CD4-positive, alpha-beta T cell treated with Interferon gamma for 1 hour (primary cell): ENCODE measurements around the gene TRAF7.

Source experiments
- DNase-seq: peaks from one replicate; pipeline ENCODE4 v3.0.0-alpha.2; 2020

The TRAF7 gene

DNA sequence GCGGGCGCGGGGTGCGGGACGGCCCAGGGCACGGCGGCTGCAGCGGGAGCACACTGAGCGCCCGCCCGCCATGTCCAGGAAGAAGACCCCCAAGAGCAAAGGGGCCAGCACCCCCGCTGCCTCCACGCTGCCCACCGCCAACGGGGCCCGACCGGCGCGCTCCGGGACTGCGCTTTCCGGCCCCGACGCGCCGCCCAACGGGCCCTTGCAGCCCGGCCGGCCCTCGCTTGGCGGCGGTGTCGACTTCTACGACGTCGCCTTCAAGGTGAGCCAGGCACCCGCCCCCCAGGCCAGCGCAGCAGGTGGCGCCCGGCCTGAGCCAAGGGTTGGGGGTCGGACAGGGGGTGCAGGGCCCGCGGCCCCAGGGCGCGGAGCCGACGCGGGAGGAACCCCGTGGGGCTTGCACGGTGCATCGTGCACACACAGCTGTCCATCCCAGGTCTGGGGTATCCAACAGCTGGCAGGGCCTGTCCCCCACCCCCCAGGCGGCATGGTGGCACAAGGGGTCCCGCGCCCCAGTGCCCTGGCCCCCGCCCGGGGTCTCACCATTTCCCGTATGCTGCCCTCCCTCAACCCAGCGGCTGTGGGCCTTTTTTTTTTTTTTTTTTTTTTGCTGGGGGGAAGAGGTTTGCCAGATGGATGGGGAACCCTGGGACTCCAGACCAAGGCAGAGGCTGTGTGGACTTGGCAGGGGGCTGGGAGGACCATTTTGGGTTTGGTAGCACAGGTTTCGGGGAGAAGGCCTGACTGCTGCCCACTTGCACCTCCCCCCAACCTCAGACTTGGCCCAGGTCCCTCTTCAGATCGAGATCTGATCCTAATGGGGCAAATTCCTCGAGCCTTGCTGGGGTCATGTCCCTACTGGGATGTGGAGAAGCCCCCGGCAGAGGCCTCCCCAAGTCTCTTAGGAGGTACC, 6.6 kb upstream of the TRAF7 start:
- no peak for DNase-seq

DNA sequence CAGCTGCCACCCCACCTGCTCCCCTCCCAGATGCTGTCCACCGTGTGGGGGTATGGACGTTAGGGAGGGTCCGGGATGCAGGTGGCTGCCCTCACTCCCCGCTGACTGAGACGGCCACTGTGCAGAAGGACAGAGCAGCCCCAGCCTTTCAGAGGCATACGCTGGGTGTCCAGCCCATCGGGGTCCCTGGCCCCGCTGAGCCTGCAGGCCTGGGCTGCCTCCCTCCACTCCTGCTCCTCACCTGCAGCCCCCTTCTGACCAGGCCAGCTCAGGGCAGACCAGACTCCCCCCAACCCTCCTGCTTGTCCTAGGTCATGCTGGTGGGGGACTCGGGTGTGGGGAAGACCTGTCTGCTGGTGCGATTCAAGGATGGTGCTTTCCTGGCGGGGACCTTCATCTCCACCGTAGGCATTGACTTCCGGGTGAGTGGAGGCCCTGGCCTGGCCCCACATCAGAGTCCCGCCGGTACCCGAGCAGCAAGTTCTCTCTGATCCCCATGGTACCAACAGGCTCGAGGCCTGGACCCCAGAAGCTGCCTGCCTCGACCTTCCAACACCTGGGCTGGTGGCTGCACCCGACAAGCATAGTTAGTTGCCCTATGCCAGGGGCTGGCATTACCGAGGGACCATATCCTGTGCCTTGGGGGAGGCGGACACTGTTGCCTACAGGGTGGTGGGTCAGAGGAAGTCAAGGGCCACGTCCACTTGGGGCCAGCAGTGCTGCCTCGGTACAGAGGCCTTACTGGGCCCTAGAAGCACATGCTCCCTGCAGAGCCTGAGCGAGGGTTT, 5.8 kb upstream of the TRAF7 start:
- DNase-seq = no peak

DNA sequence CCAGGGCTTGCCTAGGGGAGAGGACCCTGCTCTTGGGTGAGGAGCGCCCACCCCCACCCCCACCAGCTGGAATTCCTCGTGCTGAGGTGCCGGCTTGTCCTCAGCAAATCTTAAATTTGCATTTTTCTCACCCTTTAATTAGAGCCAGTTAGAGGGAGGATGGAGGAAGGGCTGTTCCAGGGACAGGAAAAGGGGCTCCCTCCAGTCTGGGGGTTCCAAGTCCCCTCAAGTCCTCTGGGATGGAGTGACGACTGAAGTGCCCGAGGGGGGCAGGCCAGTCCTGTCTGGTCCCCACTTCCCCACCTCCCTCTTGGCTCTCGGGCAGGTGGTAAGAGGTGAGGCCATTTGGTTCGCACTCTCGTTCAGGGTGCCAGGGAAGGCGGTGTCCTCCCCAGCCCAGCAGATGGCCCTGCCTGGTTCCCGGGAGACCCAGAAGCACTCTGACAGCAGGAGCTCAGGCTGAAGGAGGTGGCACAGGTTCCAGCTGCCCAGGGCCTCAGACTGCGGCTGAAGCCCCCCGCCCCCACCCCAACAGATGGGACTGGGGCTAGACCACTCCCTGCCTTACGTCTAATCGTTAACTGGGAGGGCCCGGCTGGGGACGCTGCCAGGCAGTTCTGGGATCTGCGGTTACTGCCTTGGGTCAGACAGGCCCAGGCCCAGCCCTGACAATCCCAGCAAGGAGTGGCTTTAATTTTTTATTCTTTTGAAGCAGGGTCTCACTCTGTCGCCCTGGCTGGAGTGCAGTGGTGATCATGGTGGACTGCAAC, 5.0 kb upstream of the TRAF7 start:
- DNase-seq = no peak

DNA sequence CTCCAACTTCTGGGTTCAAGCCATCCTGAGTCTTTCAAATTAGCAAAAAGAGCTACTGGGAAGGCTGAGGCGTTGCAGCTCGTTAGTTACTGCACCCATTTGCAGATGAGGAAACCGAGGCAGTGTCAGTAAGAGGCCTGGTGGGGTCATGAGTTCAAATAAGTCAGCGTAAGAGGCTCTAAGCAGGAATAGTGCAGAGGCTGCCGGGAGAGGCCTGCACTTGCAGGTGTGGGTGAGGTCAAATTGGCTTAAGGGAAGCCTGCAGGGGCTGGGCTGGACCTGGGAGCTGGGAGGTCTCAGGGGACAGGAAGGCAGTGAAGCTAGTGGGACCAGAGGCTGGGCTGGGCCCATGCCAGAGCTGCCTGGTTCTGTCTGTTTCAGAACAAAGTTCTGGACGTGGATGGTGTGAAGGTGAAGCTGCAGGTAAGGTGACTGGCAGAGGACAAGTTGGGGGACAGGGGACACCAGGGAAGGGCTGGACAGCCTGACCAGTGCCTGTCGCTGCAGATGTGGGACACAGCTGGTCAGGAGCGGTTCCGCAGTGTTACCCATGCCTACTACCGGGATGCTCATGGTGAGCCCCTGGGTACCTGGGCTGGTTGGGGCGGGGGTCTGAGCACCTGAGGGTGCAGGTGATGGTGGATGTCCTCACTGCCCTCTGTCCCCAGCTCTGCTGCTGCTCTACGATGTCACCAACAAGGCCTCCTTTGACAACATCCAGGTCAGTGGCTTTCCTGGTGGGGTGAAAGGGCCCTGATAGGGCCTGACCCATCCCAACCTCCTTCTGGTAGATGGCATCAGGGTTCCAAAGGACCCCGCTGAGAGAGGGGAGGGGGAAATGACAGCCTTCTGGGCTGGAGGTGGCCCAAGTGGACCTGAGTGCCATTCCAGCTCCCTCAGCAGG, 4.1 kb upstream of the TRAF7 start:
- no peak for DNase-seq

DNA sequence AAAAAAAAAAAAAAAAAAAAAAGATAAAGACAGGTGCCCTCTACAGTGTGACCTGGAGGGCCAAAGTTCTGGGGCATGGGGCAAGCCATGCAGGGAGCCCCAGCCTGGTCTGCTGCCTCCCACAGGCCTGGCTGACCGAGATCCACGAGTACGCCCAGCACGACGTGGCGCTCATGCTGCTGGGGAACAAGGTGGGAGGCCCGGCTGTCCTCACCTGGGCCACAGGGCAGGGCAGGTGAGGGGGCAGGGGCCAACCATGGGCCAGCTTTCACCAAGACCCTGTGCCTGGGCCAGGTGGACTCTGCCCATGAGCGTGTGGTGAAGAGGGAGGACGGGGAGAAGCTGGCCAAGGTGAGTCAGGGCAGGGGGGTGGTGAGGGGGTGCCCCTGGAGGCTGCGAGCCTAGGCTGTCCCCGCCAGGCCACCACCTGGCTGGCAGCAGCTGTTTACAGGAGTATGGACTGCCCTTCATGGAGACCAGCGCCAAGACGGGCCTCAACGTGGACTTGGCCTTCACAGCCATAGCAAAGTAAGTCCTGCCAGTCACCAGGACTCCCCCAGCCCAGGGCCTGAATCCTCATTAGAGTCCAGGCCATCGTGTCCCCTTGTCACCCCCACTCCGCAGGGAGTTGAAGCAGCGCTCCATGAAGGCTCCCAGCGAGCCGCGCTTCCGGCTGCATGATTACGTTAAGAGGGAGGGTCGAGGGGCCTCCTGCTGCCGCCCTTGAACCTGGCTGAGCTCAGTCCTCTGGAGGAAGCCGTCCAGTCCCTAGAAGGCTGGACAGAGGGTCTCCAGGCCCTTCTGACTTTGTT, 2.7 kb upstream of the TRAF7 start:
- no peak for DNase-seq

DNA sequence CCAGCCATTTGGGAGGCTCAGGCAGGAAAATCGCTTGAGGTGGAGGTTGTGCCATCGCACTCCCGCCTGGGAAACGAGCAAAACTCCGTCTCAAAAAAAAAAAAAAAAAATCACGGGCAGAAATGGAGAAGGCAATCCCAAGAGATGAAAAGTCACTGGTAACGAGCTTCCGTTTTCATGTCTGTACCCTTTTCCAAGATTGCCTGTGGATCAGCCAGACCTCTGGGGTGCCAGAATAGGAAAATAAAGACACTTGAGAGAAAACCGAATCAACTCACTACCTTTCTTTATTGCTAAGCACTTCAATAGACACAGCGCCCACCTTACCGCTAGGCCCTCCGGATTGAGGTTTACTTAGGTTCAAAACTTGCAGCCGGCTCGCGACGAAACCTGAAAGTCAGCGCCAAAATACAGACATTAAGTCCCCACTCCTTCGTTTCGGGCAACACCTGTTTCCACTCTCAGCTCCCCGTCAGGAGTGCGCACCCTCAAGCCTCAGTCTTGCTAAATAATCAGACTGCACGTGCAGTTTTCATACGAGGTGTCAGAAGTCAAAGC, 970 bp upstream of the TRAF7 start:
- no peak for DNase-seq

DNA sequence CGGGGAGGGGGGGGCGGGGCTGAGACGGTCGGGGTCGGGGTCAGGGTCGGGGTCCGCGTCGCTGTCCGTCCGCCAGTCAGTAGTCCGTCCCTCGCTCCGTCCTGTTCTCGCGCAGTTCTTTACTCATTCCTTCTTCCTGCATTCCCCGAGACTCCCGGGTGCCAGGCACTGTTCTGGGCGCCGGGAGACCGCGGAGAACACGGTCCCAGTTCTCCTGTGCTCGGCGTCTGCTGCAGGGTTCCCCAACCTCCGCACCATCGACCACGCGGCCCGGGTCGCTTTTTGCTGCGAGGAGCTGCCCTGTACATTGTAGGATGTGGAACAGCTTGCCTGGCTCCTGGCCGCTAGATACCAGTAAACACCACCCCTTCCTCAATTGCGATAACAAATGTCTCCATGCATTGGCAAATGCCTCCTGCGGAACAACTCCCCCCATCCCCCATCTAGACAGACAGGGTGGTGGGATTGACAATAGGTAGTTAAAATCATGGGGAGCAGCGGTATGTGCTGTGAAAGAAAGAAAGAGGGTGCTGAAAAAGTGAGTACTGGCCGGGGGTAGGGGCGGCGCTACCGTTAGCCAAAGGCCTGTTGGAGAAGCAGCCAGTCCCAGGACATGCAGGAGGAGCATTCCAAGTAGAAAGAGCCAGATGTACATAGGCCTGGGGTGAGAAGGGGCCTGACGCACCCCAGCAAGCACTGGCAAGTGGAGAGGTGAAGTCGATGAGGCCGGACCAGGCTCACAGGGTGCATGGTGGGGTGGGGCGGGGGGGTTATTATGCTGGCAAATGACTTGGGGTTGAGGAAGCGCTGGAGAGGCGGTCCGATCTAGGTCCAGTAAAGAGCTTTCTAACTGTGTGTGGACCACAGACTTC, 631 bp downstream of the TRAF7 start:
- DNase-seq = no peak

DNA sequence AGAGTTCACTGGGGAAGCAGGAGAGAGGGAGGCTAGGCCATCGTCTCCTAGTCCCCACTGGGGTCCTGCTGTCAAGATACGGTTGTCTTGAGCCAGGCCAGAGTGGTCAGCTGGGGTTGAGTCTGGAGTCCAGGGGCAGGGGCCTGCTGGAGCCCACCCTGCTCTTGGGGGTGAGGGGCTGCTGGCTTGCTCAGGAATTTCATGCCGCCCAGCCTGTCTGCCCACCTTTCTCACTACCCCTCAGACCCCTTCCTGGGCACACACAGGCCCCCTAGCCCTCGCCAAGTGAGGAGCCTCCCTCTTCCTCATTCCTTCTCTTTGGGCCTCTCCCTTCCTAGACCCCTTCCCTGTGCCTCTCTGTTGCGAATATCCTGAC, 1.3 kb downstream of the TRAF7 start:
- no peak for DNase-seq

DNA sequence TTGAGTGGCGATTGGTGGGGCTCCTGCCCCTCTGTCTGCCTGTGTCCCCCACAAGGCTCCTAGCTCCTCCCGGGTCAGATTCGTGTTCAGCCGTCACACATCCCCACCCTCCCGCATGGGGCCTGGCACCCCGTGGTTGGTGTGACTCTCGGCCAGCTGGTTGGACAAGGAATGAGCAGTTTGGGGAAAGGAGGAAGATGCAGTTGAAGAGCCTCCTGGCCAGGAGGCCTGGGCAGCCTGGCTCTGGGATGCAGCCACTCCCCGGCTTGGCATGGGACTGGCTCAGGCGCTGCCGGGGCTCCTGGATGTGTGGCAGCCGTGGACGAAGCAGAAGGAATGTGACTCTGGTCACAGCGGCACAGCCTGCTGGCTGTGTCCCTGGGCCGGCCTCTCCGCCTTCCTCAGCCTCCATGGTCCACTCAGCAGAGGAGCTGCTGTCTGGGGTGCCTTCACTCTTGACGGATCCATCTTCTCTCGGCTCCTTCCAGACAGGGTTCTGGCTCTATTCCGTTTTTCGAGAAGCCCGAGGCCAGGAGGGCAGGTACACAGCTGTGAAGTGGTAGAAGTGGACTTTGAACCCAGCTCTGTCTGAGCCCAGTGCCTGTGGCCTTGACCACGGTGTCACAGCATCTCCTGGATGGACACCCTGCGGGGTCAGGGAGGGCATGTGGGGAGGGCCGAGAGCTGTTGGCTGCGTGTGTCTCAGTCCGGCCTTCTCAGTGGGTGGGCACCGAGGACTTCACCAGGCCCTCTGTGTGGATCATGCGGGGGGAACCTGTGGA, 2.1 kb downstream of the TRAF7 start:
- no peak for DNase-seq

DNA sequence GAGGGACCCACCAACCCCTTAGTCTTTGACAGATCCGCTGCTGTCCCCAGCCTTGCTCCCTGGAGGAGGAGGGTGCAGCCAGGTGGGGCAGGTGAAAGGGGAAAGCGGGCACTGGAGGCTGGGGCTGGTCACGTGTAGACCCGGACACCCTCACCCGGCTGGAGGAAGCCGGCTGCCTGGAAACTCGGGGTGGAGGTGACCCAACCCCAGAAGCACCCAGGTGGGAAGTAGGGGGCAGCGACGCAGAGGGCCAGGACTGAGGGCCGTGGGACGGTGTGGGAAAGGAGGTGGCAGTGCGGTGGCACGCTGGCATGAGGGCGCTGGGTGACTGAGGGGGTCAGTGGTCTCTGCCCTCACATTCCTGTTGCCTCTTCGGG, 2.7 kb downstream of the TRAF7 start:
- DNase-seq = no peak

DNA sequence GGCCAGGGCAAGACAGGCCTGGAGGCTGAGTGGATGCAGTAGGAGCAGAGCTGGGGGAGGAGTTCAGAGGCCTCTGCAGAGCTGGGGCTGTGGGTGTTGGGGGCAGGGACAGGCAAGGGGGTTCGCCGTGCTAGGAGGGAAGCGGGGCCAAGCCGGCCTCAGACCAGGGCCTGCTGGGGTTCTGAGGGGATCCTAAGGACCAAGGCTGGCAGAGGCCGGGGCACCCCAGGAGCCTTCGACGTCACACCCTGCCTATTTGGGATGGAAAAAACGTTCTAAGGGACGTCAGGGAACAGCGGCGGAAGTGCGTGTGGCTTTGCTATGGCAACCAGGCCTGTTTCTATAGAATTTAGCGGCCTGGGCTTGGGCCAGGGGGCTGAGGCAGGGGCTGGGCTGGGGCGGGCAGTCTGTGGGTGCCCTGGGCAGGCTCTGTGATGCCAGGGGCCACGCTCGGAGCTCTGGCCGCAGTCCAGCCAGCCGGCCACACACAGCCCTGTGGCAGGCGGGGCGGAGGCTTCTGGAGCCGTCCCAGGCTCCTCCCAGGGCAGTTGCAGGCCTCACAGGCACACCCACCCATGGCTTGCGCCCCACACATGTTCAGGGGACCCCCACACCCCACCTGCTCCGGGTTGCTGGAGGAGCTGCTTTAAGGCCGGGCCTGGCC, 3.7 kb downstream of the TRAF7 start:
- DNase-seq = no peak

DNA sequence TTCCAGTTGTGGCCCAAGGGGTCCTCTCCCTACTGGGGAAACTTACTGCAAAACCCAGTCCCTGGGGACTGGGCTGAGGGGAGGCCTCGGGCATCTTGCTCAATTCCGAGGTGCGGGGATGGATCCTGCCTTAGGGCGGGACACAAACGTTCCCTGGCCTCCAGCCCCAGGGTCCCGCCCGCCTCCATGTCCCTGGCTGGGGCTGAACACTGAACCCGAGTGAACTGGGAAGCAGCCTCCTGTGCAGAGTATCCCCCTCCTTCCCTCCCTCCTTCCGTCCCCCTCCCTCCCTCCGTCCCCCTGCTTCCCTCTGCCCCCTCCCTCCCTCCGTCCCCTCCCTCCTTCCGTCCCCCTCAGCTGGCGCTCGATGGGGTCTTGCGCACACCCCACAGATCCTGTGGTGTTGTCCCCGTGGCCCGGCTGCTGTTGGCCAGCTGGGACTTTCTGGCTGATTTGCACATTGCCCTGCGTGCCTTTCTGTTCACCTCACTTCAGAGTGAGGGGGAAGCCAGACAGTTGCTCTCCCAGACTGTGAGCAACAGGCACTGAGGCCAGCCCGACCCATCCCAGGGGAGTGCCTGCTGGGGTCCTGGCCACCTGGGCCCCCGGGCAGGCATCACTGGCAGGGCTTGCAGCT, 5.5 kb downstream of the TRAF7 start:
- no peak for DNase-seq

DNA sequence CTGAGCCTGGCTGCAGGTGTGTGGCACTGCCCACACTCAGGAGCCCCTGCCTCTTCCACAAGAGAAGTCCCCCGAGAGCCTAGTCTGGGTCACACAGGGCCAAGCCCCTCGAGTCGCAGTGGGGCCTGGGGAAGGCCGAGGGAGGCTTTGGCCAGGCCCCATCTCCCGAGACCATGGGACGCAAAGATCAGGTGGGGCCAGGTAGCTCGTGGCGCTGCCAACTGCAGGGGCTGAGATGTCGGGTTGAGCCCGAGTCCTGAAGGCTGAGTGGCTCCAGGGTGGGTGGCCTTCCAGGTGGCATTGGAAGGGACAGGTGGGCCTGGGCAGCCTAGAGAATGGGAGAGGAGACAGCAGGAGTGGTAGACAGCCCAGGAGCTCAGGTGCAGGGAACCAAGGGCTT, 6.3 kb downstream of the TRAF7 start:
- no peak for DNase-seq

DNA sequence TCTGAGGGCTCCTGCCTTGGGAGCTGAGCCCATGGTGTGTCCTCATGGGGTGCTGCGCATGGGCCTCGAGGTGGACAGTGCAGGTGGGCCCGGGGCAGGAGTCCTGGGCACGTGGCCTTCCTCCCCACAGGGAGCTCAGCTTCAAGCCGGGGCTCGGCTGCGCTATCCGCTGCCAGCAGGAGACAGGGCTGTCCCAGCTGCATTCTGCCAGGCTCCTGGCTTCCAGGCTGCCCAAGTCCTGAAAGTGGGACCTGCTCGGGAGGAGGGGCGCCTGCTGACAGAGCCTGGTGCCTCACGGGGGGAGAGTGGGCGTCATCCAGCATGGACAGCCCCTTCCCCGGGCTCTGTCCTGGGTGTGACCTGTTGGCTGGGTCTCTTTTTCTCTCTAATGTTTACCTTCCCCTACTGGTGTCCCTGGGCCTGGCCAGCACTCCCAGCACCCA, 7.1 kb downstream of the TRAF7 start:
- DNase-seq = no peak

DNA sequence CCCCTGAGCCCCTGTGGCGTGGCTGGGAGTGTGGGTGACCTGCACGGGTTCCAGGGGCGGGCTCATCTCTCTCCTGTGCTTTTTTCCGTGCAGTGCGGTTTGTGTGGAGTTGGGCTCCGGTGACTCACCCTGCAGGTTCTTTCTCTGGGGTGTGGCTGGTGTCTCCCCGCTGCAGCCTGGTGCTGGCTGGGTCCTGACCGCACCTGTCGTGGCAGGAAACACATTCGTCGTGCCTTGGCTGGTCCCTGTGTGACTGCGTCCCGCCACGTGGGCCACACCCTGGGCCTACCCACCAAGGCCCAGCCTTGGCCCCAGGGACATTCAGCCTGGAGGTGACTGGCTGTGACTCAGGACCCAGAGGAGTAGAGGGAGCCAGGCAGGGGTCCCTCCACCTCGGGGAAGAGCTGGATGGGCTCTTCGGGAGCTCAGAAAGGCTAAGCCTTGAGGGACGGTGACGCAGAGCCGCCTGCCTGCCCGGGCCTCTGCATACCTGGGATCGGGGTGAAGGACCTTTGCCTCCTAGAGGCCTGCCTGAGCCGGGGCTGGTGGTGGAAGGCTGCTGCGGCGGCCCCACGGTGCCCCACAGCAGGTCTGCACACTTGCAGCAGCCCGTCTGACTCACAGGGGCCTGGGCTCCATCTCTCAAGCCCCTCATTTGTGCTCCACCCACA, 7.8 kb downstream of the TRAF7 start:
- DNase-seq = no peak

DNA sequence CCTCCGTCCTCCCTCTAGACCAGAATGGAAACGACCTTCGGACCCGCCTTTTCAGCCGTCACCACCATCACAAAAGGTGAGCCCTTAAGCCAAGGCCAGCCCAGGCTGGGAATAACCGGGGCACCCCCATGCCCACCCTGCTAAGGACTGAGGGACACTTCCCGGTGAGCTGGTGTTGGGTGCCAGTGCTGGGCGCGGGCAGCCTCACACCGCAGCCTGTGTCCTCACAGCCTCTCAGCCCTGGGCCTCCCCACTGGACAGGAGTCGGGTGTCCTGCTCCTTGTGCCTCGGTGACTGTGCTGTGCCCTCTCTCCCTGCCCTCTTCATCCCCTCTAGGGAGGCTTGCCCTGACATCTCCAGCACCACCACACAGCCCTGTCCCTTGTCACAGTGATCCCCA, 10.3 kb downstream of the TRAF7 start:
- no peak for DNase-seq

DNA sequence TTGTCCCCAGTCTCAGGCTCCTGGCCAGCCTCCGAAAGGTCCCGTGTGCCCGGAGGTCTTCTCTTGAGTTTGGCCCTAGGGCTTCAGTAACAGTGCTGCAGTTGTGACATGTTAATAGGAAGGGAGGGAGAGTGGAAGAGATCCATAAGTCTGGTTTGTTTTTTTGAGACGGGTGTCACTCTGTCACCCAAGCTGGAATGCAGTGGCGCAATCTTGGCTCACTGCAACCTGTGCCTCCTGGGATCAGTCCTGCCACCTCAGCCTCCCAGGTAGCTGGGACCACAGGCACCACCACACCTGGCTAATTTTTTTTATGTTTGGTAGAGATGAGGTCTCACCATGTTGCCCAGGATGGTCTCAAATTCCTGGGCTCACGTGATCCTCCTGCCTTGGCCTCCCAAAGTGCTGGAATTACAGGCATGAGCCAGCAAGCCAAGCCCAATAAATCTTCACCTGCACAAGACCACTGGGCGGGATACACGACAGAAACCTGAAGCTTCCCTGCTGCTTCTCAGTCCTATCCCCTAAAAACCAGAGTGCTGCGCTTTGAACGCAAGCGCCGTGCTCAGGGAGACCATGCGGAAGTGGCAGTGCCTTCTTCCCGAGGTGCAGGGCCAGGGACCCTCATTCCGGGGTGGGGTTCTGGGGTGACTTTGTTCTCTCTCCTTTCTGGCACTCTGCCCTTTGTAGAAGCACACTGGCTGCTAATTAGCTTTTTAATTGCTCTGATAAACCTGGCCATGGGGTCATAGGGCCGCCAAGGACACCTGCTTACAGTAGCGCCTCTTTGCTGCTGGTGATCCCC, 10.9 kb downstream of the TRAF7 start:
- no peak for DNase-seq
